Urinary bladder (tissue), 4 donors: Measurements from ENCODE around the gene EYA4. TPM values are rescaled to one million over a fixed set of nuclear protein-coding genes. Genes with fewer than 3 reads are reported as not detected.

ENCODE experiments used
- DNase-seq: peaks from one replicate; pipeline ENCODE4 v3.0.0-alpha.2; 2015; ENCODE audit errors: extremely low spot score
- H3K27ac ChIP-seq: one replicate; pipeline ENCODE4 v1.5.1; 2013; ENCODE audit warnings: low read depth, mild to moderate bottlenecking, moderate library complexity
- H3K36me3 ChIP-seq: one replicate; pipeline ENCODE4 v1.6.1; 2013; ENCODE audit warnings: mild to moderate bottlenecking, moderate library complexity; ENCODE audit not compliant: insufficient read depth
- H3K4me1 ChIP-seq: one replicate; pipeline ENCODE4 v1.6.1; 2013; ENCODE audit warnings: mild to moderate bottlenecking, moderate library complexity; ENCODE audit not compliant: insufficient read depth
- H3K4me3 ChIP-seq: one replicate; pipeline ENCODE4 v1.5.1; 2013; ENCODE audit warnings: low read depth, low read length
- WGBS: extraction: QIAGEN DNeasy Blood & Tissue Kit; methylation state at CpG from one replicate; pipeline ENCODE4 v1.1.7; 2013; 5-methylcytosine and 5-hydroxymethylcytosine counted together
- polyA plus RNA-seq: library from polyadenylated mRNA; stranded (reverse); fragments of 200-250 nt; gene quantifications from one replicate; pipeline ENCODE4 v1.2.3, GENCODE V29; 2013
- total RNA-seq: library from RNA; depleted of rRNA; stranded (reverse); fragments of >200 nt; gene quantifications from one replicate; pipeline ENCODE4 v1.2.3, GENCODE V29; 2014
- donor health status: healthy with polysubstance abuse.
- donor health status: healthy.

Gene EYA4
- total and polyA plus RNA-seq, 2 donors, result 1.3 to 20.9 TPM

GRCh38 chr6:133289733-133290306 lies 48.7 kb downstream of the EYA4 start:
- Histone ChIP-seq H3K27ac (no peak overlapping the region), H3K4me1 (no peaks in the 10 kb centered on the region), H3K36me3 (no peaks in the 10 kb centered on the region), H3K4me3 (no peak overlapping the region)
- no peak for DNase-seq
- WGBS, result 84% methylated on average over 5 of the region's 5 CpGs

GRCh38 chr6:133290930-133291329 lies 49.8 kb downstream of the EYA4 start:
- H3K4me1 ChIP-seq, result no peaks in the 10 kb centered on the region
- no peaks in the 10 kb centered on the region for H3K36me3 ChIP-seq
- H3K27ac ChIP-seq, result no peak overlapping the region
- 22% methylated on average over 1 of the region's 1 CpG for WGBS
- DNase-seq, result no peak
- H3K4me3 ChIP-seq, result no peak overlapping the region

- Histone ChIP-seq H3K4me3 (no peak overlapping the region), H3K4me1 (no peaks in the 10 kb centered on the region), H3K27ac (no peak overlapping the region), H3K36me3 (no peaks in the 10 kb centered on the region)
- no peak for DNase-seq
- WGBS, result 17% methylated on average over 1 of the region's 1 CpG
These were observed 50.5 kb downstream of the EYA4 start for GRCh38 chr6:133291671-133292070.

DNA sequence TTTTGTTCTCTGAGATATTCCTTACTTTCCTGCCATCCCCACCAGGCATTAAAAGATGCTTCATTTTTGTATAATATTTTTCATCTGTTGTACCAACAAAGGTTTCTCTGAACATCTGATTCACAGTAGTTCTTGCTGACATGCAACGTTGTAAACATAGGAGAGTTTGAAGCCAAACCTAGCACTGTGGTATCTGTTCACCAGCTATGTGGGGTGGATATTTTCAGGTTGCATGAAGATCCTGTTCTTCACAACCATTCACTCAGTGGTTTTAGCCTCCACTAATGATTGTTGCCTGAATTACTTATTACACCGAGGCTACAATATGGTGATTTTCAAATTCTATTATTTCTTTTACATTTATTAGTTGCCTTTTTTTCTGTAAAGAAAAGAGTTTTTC lies 56.5 kb downstream of the EYA4 start:
- no peaks in the 10 kb centered on the region for H3K4me1 ChIP-seq
- DNase-seq, result no peak
- no peak overlapping the region for H3K4me3 ChIP-seq
- WGBS, result 46% methylated on average over 2 of the region's 2 CpGs
- H3K27ac ChIP-seq, result no peak overlapping the region
- no peaks in the 10 kb centered on the region for H3K36me3 ChIP-seq

DNA sequence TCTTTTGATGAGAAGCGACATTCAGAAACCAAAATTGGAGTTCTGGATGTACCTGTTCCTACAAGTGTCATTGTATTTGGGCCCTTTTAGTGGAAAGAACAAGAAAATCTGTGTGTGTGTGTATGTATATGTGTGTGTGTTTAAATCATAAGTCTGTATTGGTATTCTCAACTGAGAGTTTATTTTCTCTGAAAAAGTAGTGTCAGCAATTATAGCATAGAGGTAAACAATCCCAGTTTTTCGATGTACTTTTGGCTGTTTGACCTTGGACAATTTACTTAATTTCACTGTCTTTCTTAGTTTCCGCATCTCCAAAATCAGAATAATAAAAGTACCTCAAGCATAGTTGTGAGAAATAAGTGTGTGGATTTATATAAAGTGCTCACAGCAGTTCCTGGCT lies 57.2 kb downstream of the EYA4 start:
- WGBS, result 74% methylated on average over 3 of the region's 3 CpGs
- Histone ChIP-seq H3K4me3 (no peak overlapping the region), H3K36me3 (no peaks in the 10 kb centered on the region), H3K27ac (no peak overlapping the region), H3K4me1 (no peaks in the 10 kb centered on the region)
- DNase-seq, result no peak

GRCh38 chr6:133298801-133299200 lies 57.6 kb downstream of the EYA4 start:
- Histone ChIP-seq H3K4me1 (no peaks in the 10 kb centered on the region), H3K36me3 (no peaks in the 10 kb centered on the region), H3K4me3 (no peak overlapping the region), H3K27ac (no peak overlapping the region)
- no peak for DNase-seq
- WGBS, result 72% methylated on average over 4 of the region's 4 CpGs

DNA sequence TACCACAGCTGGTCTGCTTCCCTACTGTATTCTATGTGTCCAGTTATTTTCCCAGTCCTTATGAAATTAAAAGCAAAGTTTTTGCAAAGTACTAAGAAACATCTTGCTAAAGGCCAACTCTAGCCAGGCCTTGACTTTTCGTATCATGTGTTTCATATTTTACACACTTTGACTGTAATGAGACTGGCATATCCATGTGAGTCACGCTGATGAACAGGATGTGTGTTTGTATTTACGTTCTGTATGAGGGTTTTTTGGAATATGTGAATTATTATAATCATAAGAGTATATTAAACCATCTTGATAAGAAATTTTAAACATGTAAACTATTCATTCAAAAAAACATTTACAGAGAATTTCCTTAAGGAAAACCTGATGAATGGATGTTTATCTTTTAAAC lies 59.7 kb downstream of the EYA4 start:
- H3K36me3 ChIP-seq, result no peaks in the 10 kb centered on the region
- H3K4me1 ChIP-seq, result no peaks in the 10 kb centered on the region
- H3K4me3 ChIP-seq, result no peak overlapping the region
- no peak overlapping the region for H3K27ac ChIP-seq
- DNase-seq, result no peak
- WGBS, result 82% methylated on average over 3 of the region's 3 CpGs

DNA sequence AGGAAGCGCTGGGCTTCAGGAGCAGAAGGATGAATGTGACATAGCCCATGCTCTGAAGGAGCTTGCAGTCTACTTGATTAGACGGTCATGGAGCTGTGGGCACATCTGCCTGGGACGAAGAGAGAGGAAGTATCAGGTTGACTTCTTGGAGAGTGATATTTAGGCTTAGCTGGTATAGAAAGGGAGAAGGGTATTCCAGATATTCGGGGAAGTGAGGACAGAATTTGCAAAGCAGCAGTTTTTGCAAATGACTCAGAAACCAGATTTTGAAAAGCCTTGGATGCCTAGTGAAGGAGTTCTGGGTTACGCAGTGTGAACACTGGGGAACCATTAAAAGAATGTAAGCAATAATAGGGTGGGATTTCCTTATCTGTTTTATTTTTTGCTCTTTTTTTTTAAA lies 60.7 kb downstream of the EYA4 start:
- DNase-seq, result no peak
- Histone ChIP-seq H3K4me3 (no peak overlapping the region), H3K36me3 (no peaks in the 10 kb centered on the region), H3K27ac (no peak overlapping the region), H3K4me1 (no peaks in the 10 kb centered on the region)
- WGBS, result 88% methylated on average over 5 of the region's 5 CpGs

DNA sequence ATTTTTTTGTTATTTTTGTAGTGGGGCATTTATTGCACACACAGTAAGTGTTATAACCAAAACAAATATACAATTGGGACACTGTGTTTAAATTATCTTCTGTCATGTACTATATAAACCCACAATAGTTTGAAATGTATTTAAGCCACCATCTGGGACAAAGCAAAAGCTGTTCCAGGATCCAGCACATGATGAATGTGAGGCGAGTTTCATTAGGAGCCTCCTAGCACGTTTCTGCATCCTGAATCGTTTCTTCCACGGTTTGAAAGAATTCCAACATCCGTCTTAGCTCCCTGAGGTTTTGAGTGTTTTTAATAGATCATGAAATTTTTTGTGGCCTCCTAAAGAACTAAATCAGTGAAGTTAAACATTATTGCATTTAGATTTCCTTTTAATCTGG lies 65.8 kb downstream of the EYA4 start:
- 36% methylated on average over 5 of the region's 5 CpGs for WGBS
- H3K36me3 ChIP-seq, result no peaks in the 10 kb centered on the region
- no peaks in the 10 kb centered on the region for H3K4me1 ChIP-seq
- H3K4me3 ChIP-seq, result no peak overlapping the region
- no peak for DNase-seq
- no peak overlapping the region for H3K27ac ChIP-seq

- Histone ChIP-seq H3K4me3 (no peak overlapping the region), H3K4me1 (no peaks in the 10 kb centered on the region), H3K27ac (no peak overlapping the region), H3K36me3 (no peaks in the 10 kb centered on the region)
- no peak for DNase-seq
- WGBS, result 79% methylated on average over 3 of the region's 3 CpGs
These were observed 68.4 kb downstream of the EYA4 start for GRCh38 chr6:133309579-133309978.

DNA sequence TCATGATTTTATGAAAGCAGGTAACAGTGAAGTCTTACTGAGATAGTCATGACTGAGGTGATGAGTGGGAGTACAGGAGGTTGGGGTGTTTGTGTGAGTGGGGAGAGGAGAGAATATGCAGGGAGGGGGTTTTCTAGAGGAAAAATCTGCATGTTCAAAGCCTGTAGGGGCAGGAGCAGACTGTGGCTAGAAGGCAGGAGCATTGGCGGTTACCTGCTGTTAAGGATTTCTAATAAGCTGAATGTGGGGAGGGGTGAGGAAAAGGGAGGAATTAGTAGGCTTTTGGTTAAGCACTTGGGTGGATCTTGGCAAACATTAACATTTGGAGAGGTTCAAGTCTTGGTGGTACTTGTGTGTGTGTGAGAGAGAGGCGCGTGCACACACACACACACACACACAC lies 70.8 kb downstream of the EYA4 start:
- H3K27ac ChIP-seq, result no peak overlapping the region
- H3K4me1 ChIP-seq, result no peaks in the 10 kb centered on the region
- 62% methylated on average over 3 of the region's 3 CpGs for WGBS
- H3K4me3 ChIP-seq, result no peak overlapping the region
- no peak for DNase-seq
- no peaks in the 10 kb centered on the region for H3K36me3 ChIP-seq

GRCh38 chr6:133313068-133313467 lies 71.9 kb downstream of the EYA4 start:
- H3K4me3 ChIP-seq, result no peak overlapping the region
- 92% methylated on average over 1 of the region's 1 CpG for WGBS
- H3K36me3 ChIP-seq, result no peaks in the 10 kb centered on the region
- H3K4me1 ChIP-seq, result no peaks in the 10 kb centered on the region
- H3K27ac ChIP-seq, result no peak overlapping the region
- no peak for DNase-seq

DNA sequence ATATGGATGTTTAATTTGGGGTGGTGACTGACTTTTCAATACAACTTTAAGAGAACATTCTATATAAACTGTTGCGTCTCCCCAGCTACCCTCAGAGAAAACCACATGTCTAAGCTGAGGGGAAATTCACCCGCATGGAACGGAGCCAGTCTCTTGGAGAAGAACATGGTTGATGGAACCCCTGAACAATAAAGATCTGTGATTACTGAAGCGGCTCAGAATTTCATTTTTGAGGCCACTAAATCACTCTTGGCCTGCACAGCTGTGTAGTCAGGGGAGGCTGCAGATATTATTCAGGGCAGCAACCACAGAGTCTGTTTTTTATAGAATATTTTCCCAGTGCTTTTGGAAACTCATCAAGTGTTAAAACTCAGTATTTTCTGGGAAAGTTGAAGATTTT lies 73.8 kb downstream of the EYA4 start:
- no peaks in the 10 kb centered on the region for H3K36me3 ChIP-seq
- no peak for DNase-seq
- 89% methylated on average over 4 of the region's 4 CpGs for WGBS
- no peak overlapping the region for H3K27ac ChIP-seq
- no peaks in the 10 kb centered on the region for H3K4me1 ChIP-seq
- no peak overlapping the region for H3K4me3 ChIP-seq

DNA sequence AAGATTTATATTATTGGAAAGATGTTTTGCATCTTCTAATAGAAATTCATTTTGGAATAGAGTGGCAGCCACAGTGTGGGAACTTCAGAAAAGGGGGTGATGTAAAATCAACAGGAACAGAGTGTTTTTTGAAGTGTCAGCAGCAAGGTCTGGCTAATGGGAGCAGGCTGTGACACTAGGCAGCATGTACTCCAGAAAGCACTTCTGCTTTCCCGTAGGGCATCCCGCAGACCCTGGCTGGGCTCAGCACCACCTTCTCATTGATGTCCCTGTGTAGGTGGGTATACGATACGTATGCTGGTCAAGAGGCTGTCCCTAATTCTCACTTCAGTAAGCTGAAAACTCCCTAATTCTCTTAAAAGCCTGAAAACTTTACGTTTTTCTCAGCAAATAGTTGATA lies 74.7 kb downstream of the EYA4 start:
- no peak overlapping the region for H3K27ac ChIP-seq
- 84% methylated on average over 5 of the region's 5 CpGs for whole genome bisulfite sequencing
- no peak for DNase-seq

DNA sequence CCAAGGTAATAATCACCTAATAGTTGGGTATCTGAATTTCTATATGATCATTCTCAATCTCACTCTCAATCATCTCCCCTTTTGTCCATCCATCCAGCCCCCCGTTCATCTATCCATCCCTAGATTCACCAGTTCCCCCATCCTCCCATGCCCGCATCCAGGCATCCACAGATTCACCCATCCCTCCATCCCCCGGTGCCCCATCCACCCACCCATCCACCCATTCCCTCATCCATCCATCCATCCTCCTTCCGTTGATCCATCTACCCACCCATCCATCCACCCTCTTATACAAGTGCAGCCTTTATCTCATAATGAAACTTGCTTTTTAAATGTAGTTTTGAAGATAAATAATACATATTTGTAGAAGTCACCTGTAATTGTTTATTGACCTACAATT lies 76.5 kb downstream of the EYA4 start:
- H3K4me1 ChIP-seq, result no peaks in the 10 kb centered on the region
- WGBS, result 93% methylated on average over 4 of the region's 4 CpGs
- no peak overlapping the region for H3K4me3 ChIP-seq
- H3K27ac ChIP-seq, result no peak overlapping the region
- no peaks in the 10 kb centered on the region for H3K36me3 ChIP-seq
- no peak for DNase-seq

More for the DNA sequence above, 74.7 kb downstream of the EYA4 start:
- no peaks in the 10 kb centered on the region for H3K36me3 ChIP-seq
- H3K4me3 ChIP-seq, result no peak overlapping the region
- no peaks in the 10 kb centered on the region for H3K4me1 ChIP-seq
